ENCODE data around the gene SNX25. TPM values are rescaled to one million over a fixed set of nuclear protein-coding genes. Genes with fewer than 3 reads are reported as not detected.
A peak's percentile ranks its signal among the peaks of the same experiment; 100 is the strongest.

Gene SNX25
- total and polyA plus RNA-seq, 2 of the 13 experiments (the other 11 are each of a cell fraction or from before 2014, with no cell fraction given) = 23.4 to 23.5 TPM

DNA sequence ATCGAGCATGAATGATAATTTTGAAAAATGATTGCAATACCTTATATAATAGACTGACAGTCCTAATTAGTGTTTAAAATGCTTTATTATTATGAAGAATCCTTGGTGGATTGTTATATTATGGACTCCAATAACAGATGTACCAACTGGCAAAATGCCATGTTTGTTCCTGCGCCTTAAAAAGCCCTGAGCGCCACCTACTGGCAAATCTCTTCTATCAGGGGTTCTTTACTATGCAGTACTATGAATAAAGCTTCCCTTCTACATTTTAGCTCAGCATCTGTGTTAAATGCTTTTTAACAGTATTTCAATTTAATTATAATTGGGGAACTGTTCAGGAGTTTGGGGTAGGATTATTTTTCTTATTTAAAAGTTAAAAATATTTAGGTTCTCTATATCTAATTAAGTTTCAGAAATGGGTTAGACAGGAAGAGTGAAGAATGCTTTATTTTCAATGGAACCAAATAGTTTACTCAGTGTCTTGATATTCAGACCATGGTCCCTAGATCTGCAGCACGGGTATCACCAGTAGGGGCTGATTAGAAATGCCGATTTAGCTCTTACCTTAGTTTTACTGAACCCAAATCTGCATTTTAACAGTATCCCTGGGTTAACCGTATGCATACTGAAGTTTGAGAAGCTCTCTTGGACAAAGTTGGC lies 25.6 kb upstream of the SNX25 start (continued):
- TF ChIP-seq, protein P1, sequence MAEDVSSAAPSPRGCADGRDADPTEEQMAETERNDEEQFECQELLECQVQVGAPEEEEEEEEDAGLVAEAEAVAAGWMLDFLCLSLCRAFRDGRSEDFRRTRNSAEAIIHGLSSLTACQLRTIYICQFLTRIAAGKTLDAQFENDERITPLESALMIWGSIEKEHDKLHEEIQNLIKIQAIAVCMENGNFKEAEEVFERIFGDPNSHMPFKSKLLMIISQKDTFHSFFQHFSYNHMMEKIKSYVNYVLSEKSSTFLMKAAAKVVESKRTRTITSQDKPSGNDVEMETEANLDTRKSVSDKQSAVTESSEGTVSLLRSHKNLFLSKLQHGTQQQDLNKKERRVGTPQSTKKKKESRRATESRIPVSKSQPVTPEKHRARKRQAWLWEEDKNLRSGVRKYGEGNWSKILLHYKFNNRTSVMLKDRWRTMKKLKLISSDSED (CRISPR knock-in tag; IDR thresholded peaks at IDR 0.05) = no peak
- TF ChIP-seq, protein P2, sequence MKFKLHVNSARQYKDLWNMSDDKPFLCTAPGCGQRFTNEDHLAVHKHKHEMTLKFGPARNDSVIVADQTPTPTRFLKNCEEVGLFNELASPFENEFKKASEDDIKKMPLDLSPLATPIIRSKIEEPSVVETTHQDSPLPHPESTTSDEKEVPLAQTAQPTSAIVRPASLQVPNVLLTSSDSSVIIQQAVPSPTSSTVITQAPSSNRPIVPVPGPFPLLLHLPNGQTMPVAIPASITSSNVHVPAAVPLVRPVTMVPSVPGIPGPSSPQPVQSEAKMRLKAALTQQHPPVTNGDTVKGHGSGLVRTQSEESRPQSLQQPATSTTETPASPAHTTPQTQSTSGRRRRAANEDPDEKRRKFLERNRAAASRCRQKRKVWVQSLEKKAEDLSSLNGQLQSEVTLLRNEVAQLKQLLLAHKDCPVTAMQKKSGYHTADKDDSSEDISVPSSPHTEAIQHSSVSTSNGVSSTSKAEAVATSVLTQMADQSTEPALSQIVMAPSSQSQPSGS (CRISPR knock-in tag; IDR thresholded peaks at IDR 0.05) = no peak
- TF ChIP-seq SMC3 (IDR thresholded peaks at IDR 0.05; ENCODE audit: low read length) = peak; percentile 45
- no peak for TF ChIP-seq MYNN (CRISPR knock-in tag; IDR thresholded peaks at IDR 0.05; ENCODE audit: low read depth)
- TF ChIP-seq ZBTB1 (CRISPR knock-in tag; IDR thresholded peaks at IDR 0.05; ENCODE audit: borderline replicate concordance) = no peak
- TF ChIP-seq ZNF431 (CRISPR knock-in tag; IDR thresholded peaks at IDR 0.05; ENCODE audit: borderline replicate concordance, low read depth) = no peak
- no peak for TF ChIP-seq ELF3 (CRISPR knock-in tag; IDR thresholded peaks at IDR 0.05)
- no peak for TF ChIP-seq AKAP8 (CRISPR knock-in tag; IDR thresholded peaks at IDR 0.05)
- TF ChIP-seq MTF2 (CRISPR knock-in tag; IDR thresholded peaks at IDR 0.05; ENCODE audit: borderline replicate concordance) = no peak
- TF ChIP-seq, protein P3, sequence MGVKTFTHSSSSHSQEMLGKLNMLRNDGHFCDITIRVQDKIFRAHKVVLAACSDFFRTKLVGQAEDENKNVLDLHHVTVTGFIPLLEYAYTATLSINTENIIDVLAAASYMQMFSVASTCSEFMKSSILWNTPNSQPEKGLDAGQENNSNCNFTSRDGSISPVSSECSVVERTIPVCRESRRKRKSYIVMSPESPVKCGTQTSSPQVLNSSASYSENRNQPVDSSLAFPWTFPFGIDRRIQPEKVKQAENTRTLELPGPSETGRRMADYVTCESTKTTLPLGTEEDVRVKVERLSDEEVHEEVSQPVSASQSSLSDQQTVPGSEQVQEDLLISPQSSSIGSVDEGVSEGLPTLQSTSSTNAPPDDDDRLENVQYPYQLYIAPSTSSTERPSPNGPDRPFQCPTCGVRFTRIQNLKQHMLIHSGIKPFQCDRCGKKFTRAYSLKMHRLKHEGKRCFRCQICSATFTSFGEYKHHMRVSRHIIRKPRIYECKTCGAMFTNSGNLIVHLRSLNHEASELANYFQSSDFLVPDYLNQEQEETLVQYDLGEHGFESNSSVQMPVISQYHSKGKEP (CRISPR knock-in tag; IDR thresholded peaks at IDR 0.05) = no peak
- no peak for TF ChIP-seq ZNF264 (CRISPR knock-in tag; IDR thresholded peaks at IDR 0.05)
- TF ChIP-seq, protein P4, sequence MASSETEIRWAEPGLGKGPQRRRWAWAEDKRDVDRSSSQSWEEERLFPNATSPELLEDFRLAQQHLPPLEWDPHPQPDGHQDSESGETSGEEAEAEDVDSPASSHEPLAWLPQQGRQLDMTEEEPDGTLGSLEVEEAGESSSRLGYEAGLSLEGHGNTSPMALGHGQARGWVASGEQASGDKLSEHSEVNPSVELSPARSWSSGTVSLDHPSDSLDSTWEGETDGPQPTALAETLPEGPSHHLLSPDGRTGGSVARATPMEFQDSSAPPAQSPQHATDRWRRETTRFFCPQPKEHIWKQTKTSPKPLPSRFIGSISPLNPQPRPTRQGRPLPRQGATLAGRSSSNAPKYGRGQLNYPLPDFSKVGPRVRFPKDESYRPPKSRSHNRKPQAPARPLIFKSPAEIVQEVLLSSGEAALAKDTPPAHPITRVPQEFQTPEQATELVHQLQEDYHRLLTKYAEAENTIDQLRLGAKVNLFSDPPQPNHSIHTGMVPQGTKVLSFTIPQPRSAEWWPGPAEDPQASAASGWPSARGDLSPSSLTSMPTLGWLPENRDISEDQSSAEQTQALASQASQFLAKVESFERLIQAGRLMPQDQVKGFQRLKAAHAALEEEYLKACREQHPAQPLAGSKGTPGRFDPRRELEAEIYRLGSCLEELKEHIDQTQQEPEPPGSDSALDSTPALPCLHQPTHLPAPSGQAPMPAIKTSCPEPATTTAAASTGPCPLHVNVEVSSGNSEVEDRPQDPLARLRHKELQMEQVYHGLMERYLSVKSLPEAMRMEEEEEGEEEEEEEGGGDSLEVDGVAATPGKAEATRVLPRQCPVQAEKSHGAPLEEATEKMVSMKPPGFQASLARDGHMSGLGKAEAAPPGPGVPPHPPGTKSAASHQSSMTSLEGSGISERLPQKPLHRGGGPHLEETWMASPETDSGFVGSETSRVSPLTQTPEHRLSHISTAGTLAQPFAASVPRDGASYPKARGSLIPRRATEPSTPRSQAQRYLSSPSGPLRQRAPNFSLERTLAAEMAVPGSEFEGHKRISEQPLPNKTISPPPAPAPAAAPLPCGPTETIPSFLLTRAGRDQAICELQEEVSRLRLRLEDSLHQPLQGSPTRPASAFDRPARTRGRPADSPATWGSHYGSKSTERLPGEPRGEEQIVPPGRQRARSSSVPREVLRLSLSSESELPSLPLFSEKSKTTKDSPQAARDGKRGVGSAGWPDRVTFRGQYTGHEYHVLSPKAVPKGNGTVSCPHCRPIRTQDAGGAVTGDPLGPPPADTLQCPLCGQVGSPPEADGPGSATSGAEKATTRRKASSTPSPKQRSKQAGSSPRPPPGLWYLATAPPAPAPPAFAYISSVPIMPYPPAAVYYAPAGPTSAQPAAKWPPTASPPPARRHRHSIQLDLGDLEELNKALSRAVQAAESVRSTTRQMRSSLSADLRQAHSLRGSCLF (CRISPR knock-in tag; IDR thresholded peaks at IDR 0.05; ENCODE audit: borderline replicate concordance) = no peak
- TF ChIP-seq, protein P5, sequence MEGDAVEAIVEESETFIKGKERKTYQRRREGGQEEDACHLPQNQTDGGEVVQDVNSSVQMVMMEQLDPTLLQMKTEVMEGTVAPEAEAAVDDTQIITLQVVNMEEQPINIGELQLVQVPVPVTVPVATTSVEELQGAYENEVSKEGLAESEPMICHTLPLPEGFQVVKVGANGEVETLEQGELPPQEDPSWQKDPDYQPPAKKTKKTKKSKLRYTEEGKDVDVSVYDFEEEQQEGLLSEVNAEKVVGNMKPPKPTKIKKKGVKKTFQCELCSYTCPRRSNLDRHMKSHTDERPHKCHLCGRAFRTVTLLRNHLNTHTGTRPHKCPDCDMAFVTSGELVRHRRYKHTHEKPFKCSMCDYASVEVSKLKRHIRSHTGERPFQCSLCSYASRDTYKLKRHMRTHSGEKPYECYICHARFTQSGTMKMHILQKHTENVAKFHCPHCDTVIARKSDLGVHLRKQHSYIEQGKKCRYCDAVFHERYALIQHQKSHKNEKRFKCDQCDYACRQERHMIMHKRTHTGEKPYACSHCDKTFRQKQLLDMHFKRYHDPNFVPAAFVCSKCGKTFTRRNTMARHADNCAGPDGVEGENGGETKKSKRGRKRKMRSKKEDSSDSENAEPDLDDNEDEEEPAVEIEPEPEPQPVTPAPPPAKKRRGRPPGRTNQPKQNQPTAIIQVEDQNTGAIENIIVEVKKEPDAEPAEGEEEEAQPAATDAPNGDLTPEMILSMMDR (CRISPR knock-in tag; IDR thresholded peaks at IDR 0.05) = peak; percentile 70
- TF ChIP-seq, protein P6, sequence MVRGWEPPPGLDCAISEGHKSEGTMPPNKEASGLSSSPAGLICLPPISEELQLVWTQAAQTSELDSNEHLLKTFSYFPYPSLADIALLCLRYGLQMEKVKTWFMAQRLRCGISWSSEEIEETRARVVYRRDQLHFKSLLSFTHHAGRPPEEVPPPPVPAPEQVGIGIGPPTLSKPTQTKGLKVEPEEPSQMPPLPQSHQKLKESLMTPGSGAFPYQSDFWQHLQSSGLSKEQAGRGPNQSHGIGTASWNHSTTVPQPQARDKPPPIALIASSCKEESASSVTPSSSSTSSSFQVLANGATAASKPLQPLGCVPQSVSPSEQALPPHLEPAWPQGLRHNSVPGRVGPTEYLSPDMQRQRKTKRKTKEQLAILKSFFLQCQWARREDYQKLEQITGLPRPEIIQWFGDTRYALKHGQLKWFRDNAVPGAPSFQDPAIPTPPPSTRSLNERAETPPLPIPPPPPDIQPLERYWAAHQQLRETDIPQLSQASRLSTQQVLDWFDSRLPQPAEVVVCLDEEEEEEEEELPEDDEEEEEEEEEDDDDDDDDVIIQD (CRISPR knock-in tag; IDR thresholded peaks at IDR 0.05; ENCODE audit: low read depth) = 0 out of 2 replicates have a peak, but pooled peaks have one; percentile 30
- no peak for TF ChIP-seq ZNF724P (CRISPR knock-in tag; IDR thresholded peaks at IDR 0.05; ENCODE audit: borderline replicate concordance)
- peak; percentile 31; the same call in 1 of the 2 replicates for TF ChIP-seq GATAD2A (CRISPR knock-in tag; IDR thresholded peaks at IDR 0.05)
- TF ChIP-seq ZNF616 (CRISPR knock-in tag; IDR thresholded peaks at IDR 0.05; ENCODE audit: low read depth) = no peak
